GM18508 (cell line): ENCODE results near the gene YKT6.

Experiments used
- ATAC-seq: cut with Tn5 transposase; IDR thresholded peaks from one replicate; pipeline ENCODE4 v1.9.1; 2021; ENCODE audit warnings: moderate number of reproducible peaks; ENCODE audit not compliant: insufficient read depth, unreplicated experiment

The YKT6 gene

DNA sequence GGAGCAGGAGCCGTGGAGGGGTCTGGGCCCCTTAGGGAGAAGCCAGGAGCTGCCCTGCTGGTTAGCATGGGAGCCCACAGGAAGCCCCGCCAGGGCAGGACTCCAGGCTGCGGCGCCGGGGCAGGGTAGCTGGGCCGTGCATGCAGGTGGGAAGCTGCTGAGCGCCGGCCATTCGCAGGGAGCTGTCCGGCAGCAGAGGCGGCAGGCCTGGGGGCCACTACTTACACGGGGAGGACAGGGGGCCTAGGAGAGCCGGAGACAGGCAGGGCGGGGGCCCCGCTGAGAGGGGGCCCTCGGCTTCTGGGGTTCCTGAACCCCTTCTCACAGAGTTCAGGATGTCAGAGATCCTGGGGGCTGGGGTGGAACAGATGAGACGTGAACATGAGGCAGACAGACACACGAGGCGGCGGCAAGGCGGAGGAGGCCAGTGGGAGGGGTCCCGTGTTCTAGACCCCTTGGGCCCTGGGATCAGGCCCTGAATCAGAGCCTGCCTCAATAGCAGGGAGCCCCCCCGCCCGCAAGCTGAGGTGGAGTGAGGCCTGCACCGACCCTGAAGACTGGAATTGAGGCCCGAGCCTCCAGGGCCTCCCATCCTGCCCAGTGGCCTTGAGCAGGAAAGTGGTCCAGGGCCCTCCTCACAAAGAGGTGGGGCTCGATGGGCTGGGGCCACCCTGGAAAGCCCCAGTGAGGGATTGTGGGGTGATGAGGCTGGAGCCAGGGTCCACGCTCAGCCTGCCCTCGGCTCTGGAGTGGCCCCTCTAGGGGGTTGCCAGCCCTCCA lies 28.0 kb downstream of the YKT6 start:
- no peak for ATAC-seq

GRCh38 chr7:44229546-44230105 lies 28.8 kb downstream of the YKT6 start:
- no peak for ATAC-seq

DNA sequence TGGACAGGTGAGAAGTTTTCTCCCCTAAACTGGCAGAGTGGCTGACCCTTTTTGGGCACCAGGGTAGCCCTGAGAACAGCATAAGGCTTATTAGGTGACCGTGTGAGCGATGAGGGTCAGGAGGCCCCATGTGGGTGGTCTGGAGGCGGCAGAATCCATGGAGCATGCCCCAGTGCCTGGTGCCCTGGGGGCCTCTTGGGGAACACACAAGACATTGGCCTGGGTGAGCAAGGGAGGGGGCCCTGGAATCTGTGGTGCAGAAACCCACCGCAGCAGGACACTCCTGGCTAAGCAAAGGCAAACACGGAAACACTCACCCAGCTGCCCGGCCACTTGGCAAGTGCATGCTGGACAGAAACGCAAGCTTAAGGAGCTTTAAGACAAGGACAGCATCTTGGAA lies 29.5 kb downstream of the YKT6 start:
- no peak for ATAC-seq

DNA sequence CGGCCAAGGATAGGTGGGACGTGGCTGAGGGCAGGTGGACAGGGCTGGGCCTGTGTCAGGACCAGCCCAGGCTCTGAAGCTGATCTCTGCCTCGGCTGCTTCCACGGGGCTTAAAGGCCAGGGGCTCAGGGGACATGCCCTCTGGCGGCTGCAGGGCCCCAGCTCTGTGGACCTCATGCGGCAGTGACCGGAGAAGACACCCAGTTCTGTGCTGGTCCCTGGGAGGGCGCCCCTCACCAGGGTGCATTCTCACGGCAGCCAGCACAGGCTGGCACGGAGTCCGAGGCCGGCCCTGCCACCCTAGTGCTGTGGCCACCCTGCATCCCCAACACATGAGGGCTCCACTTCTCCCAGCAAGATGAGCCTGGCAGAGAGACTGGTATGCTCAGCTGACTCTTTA lies 30.3 kb downstream of the YKT6 start:
- ATAC-seq = no peak

DNA sequence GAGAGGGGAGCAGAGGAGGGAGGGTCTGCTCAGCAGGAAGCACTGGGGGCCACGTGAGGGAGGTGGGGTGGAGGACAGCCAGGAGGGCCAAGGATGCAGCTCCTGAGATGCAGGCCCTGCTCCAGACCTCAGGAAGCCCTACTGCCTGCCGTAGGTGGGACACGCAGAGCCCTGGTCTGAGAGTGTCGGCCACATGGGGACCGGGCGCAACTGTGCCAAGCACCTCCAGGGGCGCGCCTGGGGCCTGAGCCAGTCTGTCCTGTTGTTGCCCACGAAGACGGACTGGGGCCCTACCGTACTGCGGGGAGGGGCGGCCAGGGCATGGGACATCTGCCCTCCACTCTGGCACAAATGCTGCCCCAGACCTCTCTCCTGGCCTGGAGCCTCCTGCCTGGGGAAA lies 31.6 kb downstream of the YKT6 start:
- ATAC-seq = no peak

DNA sequence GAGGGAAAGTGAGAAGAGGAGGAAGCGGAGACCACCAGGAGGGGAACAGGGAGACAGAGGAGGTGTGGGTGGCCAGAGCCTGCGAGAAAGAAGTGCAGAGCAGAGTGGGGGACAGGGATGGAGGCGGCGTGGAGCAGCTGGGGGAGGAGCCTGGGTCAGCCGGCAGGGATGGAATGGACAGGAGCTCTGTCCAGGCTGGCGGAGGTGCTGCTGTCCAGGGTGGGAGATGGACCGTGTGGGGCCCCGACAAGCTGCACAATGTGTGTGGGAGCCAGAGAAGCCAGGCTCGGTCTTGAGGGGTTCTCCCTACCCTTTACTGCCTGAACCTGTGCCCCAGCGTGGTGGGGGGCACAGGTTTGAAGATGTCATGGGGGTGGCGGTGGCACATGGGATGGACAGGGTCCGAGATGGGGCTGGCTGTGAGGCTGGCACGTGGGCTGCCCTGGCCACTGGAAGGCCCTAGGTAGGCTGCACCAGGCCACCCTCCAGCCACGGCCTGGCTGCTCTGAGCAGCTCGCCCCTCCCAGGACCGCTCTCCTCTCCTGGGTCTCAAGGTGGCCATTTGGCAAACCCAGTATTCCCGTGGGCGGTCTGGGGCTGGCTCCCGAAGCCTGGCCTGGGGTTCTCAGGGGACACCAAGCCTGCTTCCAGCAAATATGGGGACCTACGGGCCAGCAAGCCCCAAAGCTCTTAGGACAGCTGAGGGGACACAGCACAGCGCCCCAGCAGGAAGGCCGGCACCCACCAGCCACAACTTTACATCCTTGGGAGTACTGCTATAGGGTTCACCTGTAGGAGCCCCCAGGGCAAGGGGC lies 32.3 kb downstream of the YKT6 start:
- ATAC-seq = no peak

GRCh38 chr7:44235066-44235465 lies 34.3 kb downstream of the YKT6 start:
- no peak for ATAC-seq

DNA sequence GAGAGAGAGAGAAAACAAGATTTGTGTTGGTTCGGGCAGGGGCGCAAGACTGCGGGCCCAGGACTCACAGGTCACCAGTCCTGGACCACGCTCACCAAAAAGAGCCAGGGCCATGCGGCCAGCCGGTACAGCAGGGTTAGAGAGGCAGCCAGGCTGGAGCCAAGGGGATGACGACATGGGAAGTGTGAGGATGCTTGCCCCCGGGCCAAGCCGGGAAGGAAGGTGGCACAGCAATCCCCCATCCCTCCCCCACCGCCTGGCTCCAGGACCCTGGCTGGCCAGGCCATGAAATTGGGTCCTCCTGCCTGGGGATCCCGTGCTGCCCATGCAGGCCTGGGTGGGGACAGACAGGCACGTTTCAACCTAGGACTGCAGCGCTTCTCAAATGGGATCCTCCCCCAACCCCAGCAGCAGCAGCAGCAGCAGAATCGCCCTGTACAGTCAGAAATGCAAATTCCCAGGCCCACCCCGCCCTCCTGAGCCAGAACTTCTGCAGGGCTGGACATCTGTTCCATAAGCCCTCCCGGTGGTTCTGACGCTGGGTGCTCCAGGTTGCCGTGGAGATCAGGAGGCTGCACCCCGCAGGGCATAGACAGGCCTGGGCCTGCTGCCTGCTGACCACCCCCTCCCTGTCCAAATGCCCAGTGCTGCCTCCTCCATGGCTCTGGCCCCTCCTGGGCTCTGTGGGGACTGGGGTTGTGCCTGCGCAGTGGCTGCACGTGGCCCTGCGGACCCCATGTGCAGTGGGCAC lies 35.0 kb downstream of the YKT6 start:
- ATAC-seq = no peak

- no peak for ATAC-seq
Observed at GRCh38 chr7:44236333-44236728, 35.6 kb downstream of the YKT6 start.

DNA sequence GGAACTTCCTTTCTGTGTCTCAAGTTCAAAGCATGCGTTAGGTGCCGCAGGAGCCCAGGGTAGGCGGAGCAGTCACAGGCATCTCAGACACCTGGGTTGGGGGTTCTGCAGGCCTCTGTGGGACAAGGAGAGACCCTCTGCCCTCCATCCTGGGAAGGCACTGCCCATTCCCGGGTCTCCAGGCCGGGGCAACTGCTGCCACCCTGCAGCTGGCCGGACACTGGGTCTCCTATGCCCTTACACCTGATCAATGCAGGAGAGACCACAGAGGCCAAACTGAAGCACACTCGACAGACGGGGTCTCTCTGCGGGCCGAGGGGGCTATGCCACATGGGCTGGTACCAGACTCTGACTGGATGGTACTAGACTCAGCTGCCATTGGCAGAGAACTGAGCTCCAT lies 36.9 kb downstream of the YKT6 start:
- no peak for ATAC-seq

- ATAC-seq = no peak
Observed at GRCh38 chr7:44238116-44238695, 37.4 kb downstream of the YKT6 start.

GRCh38 chr7:44239361-44239760 lies 38.6 kb downstream of the YKT6 start:
- ATAC-seq = no peak

GRCh38 chr7:44240376-44240775 lies 39.6 kb downstream of the YKT6 start:
- ATAC-seq = no peak

DNA sequence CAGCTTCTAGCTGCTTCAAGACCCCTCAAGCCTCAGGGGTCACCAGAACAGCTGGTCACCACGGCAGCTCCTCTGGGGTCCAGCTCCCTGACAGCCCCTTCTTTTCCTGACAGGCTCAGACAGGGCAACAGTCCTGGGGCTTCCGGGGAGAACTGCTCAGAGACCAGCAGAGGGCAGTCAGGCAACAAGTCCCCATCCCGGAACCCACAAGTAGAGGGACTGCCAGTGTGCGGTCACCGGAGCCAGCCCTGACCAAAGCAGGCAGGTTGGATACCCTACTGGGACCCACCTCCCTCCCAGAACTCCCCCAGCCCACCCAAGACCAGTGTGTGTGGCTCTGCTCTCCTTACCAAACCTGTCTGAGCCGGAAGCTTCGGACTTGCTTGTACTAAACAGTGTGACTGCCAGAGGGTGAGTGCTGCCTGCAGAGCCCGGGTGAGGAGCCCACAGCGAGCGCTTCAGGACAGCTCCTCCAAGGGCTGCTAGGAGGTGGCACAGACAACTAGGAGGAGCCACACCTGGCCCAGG lies 40.3 kb downstream of the YKT6 start:
- ATAC-seq = peak; percentile 53

DNA sequence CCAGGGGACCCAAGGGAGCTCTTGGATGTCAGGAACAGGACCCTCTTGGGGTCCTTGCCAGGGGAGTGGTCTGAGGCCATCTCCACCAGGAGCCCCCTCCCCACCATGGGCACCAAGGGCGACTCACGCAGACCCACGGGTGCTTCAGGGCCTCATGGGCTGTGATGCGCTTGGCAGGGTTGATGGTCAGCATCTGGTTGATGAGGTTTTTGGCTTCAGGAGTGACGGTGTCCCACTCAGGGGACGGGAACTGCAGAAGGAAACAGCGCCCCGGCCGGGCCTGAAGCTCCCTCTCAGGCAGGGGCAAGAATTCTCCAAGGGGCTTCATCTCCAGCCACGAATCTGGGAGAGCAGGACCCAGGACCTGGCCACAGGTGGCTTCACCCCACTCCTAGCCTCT lies 41.3 kb downstream of the YKT6 start:
- ATAC-seq = no peak

- ATAC-seq = no peak
Observed at GRCh38 chr7:44244282-44244681, 43.5 kb downstream of the YKT6 start.

GRCh38 chr7:44246396-44247113 lies 45.8 kb downstream of the YKT6 start:
- no peak for ATAC-seq

DNA sequence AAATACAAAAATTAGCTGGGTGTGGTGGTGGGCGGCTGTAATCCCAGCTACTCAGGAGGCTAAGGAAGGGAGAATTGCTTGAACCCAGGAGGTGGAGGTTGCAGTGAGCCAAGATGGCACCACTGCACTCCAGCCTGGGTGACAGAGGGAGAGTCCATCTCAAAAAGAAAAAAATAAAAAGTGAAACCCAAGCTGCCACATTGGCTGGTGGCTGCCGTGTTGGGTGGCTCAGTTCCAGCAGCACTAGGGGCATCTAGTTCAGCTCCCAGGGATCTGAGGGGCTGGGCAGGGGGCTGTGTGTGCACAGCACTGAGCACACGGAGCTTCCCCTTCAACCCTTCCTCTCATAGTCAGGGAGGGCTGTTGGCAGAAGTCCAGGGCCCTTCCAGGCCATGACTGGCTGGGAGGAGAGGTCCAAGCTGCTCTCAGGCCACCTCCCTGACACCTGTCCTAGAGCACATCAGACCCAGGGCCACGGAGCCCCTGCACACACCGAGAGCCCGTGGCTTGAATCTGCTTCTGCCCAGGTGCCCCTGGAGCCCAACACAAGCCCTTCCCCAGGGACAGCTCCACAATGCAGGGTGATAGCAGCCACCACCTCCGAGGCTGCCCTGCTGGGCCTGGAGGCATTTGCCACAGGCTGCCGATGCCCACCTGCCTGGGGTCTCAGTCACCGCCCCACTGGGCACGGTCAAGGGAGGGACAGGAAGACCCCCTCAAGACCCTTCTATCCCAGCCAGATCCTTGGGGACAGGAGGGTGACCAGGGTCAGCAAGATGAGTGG lies 47.3 kb downstream of the YKT6 start:
- ATAC-seq = no peak
